IMR-90 (cell line): ENCODE measurements around the gene SLC66A1. TPM values are rescaled to one million over a fixed set of nuclear protein-coding genes. Genes with fewer than 3 reads are reported as not detected.

ENCODE experiments used
- ATAC-seq: fragments of 200-7000 bp; cut with Tn5 transposase; 2 replicates; pipeline ENCODE4 v1.9.1; 2020; ENCODE audit warnings: low read depth, mild to moderate bottlenecking, moderate library complexity
- BruUV-seq: library from RNA; stranded (reverse); fragments of 400-500 nt; replicated peaks from 2 replicates; lab custom pipeline; 2021; lab: Mats Ljungman, UMichigan
- CTCF ChIA-PET: fragments of 300-600 bp; formaldehyde crosslinking; extraction: SDS; loops from one replicate; lab custom pipeline; 2021; ENCODE audit warnings: antibody characterized with exemption; lab: Yijun Ruan, JAX
- POLR2A ChIA-PET: fragments of 300-600 bp; sonication (Branson Sonifier 250); formaldehyde crosslinking; loops from one replicate; lab custom pipeline; 2022; ENCODE audit warnings: antibody characterized with exemption; ENCODE audit not compliant: unreplicated experiment; lab: Charles Lee
- DNase-seq: peaks from one replicate; pipeline ENCODE4 v3.0.0; 2013
- H2AFZ ChIP-seq: replicated peaks from 2 replicates; pipeline ENCODE3; 2013; ENCODE audit warnings: low read length, mild to moderate bottlenecking; ENCODE audit not compliant: poor library complexity
- H2AK5ac ChIP-seq: 2 replicates; pipeline ENCODE4 v1.6.1; 2013; ENCODE audit warnings: low read depth, low read length, inconsistent platforms
- H2AK9ac ChIP-seq: replicated peaks from 2 replicates; pipeline ENCODE3; 2013; ENCODE audit warnings: mild to moderate bottlenecking, low read depth, low read length, moderate library complexity; ENCODE audit not compliant: poor library complexity
- H2BK120ac ChIP-seq: 2 replicates; pipeline ENCODE4 v1.6.1; 2013; ENCODE audit warnings: low read depth, low read length, inconsistent platforms
- H2BK15ac ChIP-seq: 3 replicates; pipeline ENCODE4 v1.6.1; 2013; ENCODE audit warnings: low read depth, low read length, inconsistent platforms
- H2BK20ac ChIP-seq: 2 replicates; pipeline ENCODE4 v1.6.1; 2013; ENCODE audit warnings: low read depth, mild to moderate bottlenecking, inconsistent platforms, low read length, moderate library complexity
- H2BK5ac ChIP-seq: 2 replicates; pipeline ENCODE4 v1.6.1; 2013; ENCODE audit warnings: mild to moderate bottlenecking, low read depth, low read length, inconsistent platforms; ENCODE audit not compliant: poor library complexity, severe bottlenecking
- H3K14ac ChIP-seq: replicated peaks from 2 replicates; pipeline ENCODE4 v1.6.1; 2013; ENCODE audit warnings: low read depth, low read length, inconsistent platforms
- H3K18ac ChIP-seq: 2 replicates; pipeline ENCODE4 v1.6.1; 2013; ENCODE audit warnings: low read depth, low read length, control low read depth
- H3K23ac ChIP-seq: 2 replicates; pipeline ENCODE4 v1.6.1; 2013; ENCODE audit warnings: low read depth, low read length, inconsistent platforms
- H3K27ac ChIP-seq: 2 replicates; pipeline ENCODE4 v1.5.1; 2013; ENCODE audit warnings: mild to moderate bottlenecking, control low read depth, low read length; ENCODE audit not compliant: insufficient read depth
- H3K27me3 ChIP-seq: 2 replicates; pipeline ENCODE4 v1.6.1; 2013; ENCODE audit warnings: low read length; ENCODE audit not compliant: control insufficient read depth, insufficient read depth
- H3K36me3 ChIP-seq: 2 replicates; pipeline ENCODE4 v1.6.1; 2013; ENCODE audit warnings: low read length, mixed read lengths; ENCODE audit not compliant: control insufficient read depth, insufficient read depth
- H3K4ac ChIP-seq: 2 replicates; pipeline ENCODE4 v1.6.1; 2013; ENCODE audit warnings: low read depth, low read length, inconsistent platforms
- H3K4me1 ChIP-seq: 2 replicates; pipeline ENCODE4 v1.6.1; 2013; ENCODE audit warnings: low read length, mixed read lengths; ENCODE audit not compliant: control insufficient read depth, insufficient read depth
- H3K4me2 ChIP-seq: 2 replicates; pipeline ENCODE4 v1.6.1; 2013; ENCODE audit warnings: low read depth, mild to moderate bottlenecking, control low read depth, low read length, moderate library complexity
- H3K4me3 ChIP-seq: 2 replicates; pipeline ENCODE4 v1.5.1; 2013; ENCODE audit warnings: low read depth, mild to moderate bottlenecking, control low read depth, low read length, moderate library complexity; ENCODE audit not compliant: insufficient read depth
- H3K56ac ChIP-seq: 2 replicates; pipeline ENCODE4 v1.6.1; 2013; ENCODE audit warnings: low read length, inconsistent platforms; ENCODE audit not compliant: insufficient read depth; ENCODE audit errors: extremely low read depth
- H3K79me1 ChIP-seq, 2 experiments: 2 replicates each; pipeline ENCODE4 v1.6.1; 2013; ENCODE audit warnings: low read length in 2 of 2, inconsistent platforms in 1 of 2, low read depth in 1 of 2
- H3K9ac ChIP-seq: 2 replicates; pipeline ENCODE4 v1.6.1; 2013; ENCODE audit warnings: low read depth, low read length, control low read depth
- H3K9me1 ChIP-seq: 2 replicates; pipeline ENCODE4 v1.6.1; 2013; ENCODE audit warnings: low read length, inconsistent platforms; ENCODE audit not compliant: insufficient read depth
- H3K9me3 ChIP-seq: 2 replicates; pipeline ENCODE4 v1.6.1; 2013; ENCODE audit warnings: low read length; ENCODE audit not compliant: control insufficient read depth, insufficient read depth
- H4K20me1 ChIP-seq: 2 replicates; pipeline ENCODE4 v1.6.1; 2013; ENCODE audit warnings: low read length, inconsistent platforms; ENCODE audit not compliant: insufficient read depth
- H4K5ac ChIP-seq: 2 replicates; pipeline ENCODE4 v1.6.1; 2013; ENCODE audit warnings: mild to moderate bottlenecking, low read depth, low read length, control low read depth
- H4K8ac ChIP-seq, 2 experiments: 2 replicates each; pipeline ENCODE4 v1.6.1; 2013; ENCODE audit warnings: low read depth in 2 of 2, low read length in 2 of 2, control low read depth in 1 of 2, inconsistent platforms in 1 of 2
- H4K91ac ChIP-seq: 2 replicates; pipeline ENCODE4 v1.6.1; 2013; ENCODE audit warnings: low read depth, low read length, inconsistent platforms; ENCODE audit not compliant: insufficient read depth
- FOS ChIP-seq: fragments of 150-350 bp; IDR thresholded peaks from 2 replicates; pipeline ENCODE4 v1.6.1; 2016; ENCODE audit warnings: low read depth, low read length
- RCOR1 ChIP-seq: IDR thresholded peaks from 2 replicates; pipeline ENCODE4 v1.6.1; 2012; ENCODE audit warnings: mild to moderate bottlenecking, low read length, improper control_type of control experiment; ENCODE audit not compliant: insufficient replicate concordance
- WGBS, 2 experiments: methylation state at CpG; one replicate each; pipeline versions ENCODE4 v1.1.5 to v1.1.7; 2013; ENCODE audit warnings: missing lambda C conversion rate in 2 of 2; ENCODE audit not compliant: insufficient read length in 1 of 2; ENCODE audit errors: extremely low coverage in 2 of 2; 5-methylcytosine and 5-hydroxymethylcytosine counted together
- dilution Hi-C: fragments of 300-500 bp; cut with HindIII; formaldehyde crosslinking; loops from one replicate; pipeline ENCODE4 v1.14.3; 2018; ENCODE audit warnings: low sequenced_read_pairs; ENCODE audit not compliant: unreplicated experiment
- in situ Hi-C: fragments of 300-500 bp; cut with MboI; formaldehyde crosslinking; loops from 3 replicates; pipeline ENCODE4 v1.14.3; 2019; ENCODE audit warnings: low sequenced_read_pairs, inconsistent platforms, mixed read lengths
- intact Hi-C: fragments of 100-400 bp; cut with micrococcal nuclease; formaldehyde crosslinking; loops from 2 replicates; pipeline ENCODE4 v1.10.0; 2022
- polyA plus RNA-seq, 3 experiments: library from polyadenylated mRNA; depleted of rRNA; stranded (reverse); fragments of >200 nt; gene quantifications; 2 replicates each; pipeline ENCODE4 v1.2.3, GENCODE V29; 2012; ENCODE audit warnings: low replicate concordance in 1 of 3
- total RNA-seq: library from RNA; depleted of rRNA; stranded (reverse); fragments of >200 nt; gene quantifications from 2 replicates; pipeline ENCODE4 v1.2.3, GENCODE V29; 2012

SLC66A1 gene
- total and polyA plus RNA-seq, 2 of the 4 experiments (the other 2 are of a cell fraction), result 6.8 to 18.9 TPM

- Histone ChIP-seq H2AK5ac (no peak overlapping the region), H3K9me1 (peaks cover 12% of the 10 kb centered on the region), H4K8ac (no peak overlapping the region), H2BK15ac (no peak overlapping the region), H3K9ac (no peak overlapping the region), H4K20me1 (peaks cover 15% of the 10 kb centered on the region), H3K9me3 (no peaks in the 10 kb centered on the region), H2AK9ac (no peak overlapping the region), H4K5ac (no peak overlapping the region), H2BK120ac (no peak overlapping the region), H3K27ac (no peak overlapping the region), H3K36me3 (peaks cover 36% of the 10 kb centered on the region), H2AFZ (no peak overlapping the region), H2BK5ac (no peak overlapping the region), H3K79me1 (peaks cover 4 to 15% of the 10 kb centered on the region in 2 experiments), H3K4me1 (no peaks in the 10 kb centered on the region), H3K14ac (no peak overlapping the region), H3K27me3 (no peaks in the 10 kb centered on the region), H3K56ac (no peak overlapping the region), H3K4ac (no peak overlapping the region), H3K18ac (no peak overlapping the region), H3K23ac (no peak overlapping the region), H2BK20ac (no peak overlapping the region), H4K91ac (no peak overlapping the region), H3K4me2 (no peak overlapping the region), H3K4me3 (no peak overlapping the region)
- POLR2A ChIA-PET, result no interaction called here
- no TSS peak for BruUV-seq
- DNase-seq (peak; percentile 68), ATAC-seq (peak; percentile 9; the same call in 1 of the 2 replicates)
- no peak for TF ChIP-seq RCOR1
- TF ChIP-seq FOS, result peak; percentile 27; the same call in 1 of the 2 replicates
- CTCF ChIA-PET, result no interaction called here
- intact Hi-C loops (no loop called here), dilution Hi-C loops (no loop called here), in situ Hi-C loops (no loop called here)
- WGBS, 2 experiments, result 91% methylated on average over 6 of the region's 7 CpGs; no CpG with 5 or more reads in 1 of the 2 experiments
Observed at GRCh38 chr1:19336543-19336942, 24.4 kb downstream of the SLC66A1 start.
